ENCODE data around the gene KIAA1671. TPM values are rescaled to one million over a fixed set of nuclear protein-coding genes. Genes with fewer than 3 reads are reported as not detected.
"Not testable (repeated sequence)": the region's sequence is repeated elsewhere in the genome, so short reads cannot be mapped to it uniquely, and the experiment has no call there.

KIAA1671 gene
- total RNA-seq = 10 to 100 TPM; 30.6 to 52.7 (median 39.9) TPM

DNA sequence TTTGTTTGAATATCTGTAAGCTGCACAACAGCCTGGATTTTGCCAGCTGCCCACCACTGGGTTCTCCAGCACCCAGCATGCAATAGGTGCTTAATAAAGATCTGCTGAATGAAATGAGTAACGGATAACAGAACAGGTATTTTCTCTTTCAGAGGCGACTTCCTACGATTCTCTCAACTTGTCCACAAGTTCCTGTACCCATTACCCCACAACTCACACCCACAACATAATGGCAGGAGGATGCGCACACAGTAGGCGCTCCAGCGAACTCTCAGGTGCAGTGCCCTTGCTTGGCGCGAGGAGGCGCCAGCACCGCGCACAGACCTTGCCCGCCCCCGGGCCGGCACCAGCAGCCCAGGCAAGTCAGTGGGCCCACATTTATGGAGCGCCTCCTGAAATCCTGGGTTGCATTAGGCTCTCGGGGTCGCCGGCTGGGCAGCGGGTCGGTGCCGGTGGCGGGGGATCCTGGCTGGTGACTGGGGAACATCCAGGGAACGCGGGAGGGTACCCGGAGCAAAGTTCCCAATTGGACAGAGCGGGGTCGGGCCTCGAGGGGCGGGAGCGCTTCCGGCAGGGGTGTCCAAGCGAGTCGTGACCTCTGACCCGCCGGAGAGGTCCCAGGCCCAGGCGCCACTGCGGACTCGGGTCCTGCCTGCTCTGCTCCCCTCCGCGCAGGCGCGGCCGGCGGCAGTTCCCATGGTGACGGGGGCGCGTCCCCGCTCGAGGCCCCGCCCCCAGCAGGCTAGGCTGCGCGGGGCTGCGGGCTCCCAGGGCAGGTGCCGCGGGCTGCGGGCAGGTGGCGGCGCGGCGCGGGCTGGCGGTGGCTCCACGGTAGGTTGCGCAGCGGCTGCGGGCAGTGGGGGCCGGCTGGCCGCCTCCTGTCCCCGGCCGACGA, at the start of gene KIAA1671:
Gene KIAA1671 (plus strand): TSS at position 775 of the 895 bp plus-strand sequence. CDS start 75,284 bp downstream, outside the sequence.
- peak within 1 kb of the TSS; percentile 61 to 71 (median 64) for H3K4me3 ChIP-seq
- TF ChIP-seq CTCF (IDR thresholded peaks at IDR 0.05) (peak; percentile 94 to 99 (median 98)), EP300 (IDR thresholded peaks at IDR 0.05) (peak in 1 of 2 donors; percentile 21), POLR2A (IDR thresholded peaks at IDR 0.05) (peak; percentile 35 to 71)
- H3K27me3 ChIP-seq = no peaks in the 10 kb centered on the region
- peaks cover 0 to 35% (median 17%) of the 10 kb centered on the region in 4 donors for H3K4me1 ChIP-seq
- no peaks in the 10 kb centered on the region for H3K36me3 ChIP-seq
- 3 to 4% methylated on average over 43 to 61 of the region's 71 CpGs for WGBS, 2 donors
- no peaks in the 10 kb centered on the region for H3K9me3 ChIP-seq
- H3K27ac ChIP-seq = peak within 1 kb of the TSS; percentile 13 to 88 (median 85)
- peak; percentile 73 to 76 for DNase-seq (ENCODE audit: low spot score in 2 of 2)

DNA sequence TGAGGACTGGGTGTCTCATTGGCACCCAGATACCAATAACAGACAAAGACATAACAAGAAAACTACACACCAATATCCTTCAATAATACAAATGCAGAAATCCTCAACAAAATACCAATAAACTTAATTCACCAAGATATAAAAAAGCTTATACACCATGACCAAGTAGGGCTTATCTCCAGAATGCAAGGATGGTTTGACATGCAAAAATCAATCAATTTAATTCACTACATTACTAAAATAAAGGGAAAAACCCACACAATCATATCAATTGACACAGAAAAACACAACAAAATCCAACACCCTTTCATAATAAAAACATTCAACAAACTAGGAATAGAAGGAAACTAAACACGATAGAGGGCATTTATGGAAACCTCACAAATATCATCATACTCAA, 46.6 kb upstream of the KIAA1671 start:
- H3K9me3 ChIP-seq = peaks cover 0 to 45% (median 6%) of the 10 kb centered on the region in 4 donors
- no peak for DNase-seq (ENCODE audit: low spot score in 2 of 2)
- no peaks in the 10 kb centered on the region for H3K27me3 ChIP-seq
- TF ChIP-seq CTCF (IDR thresholded peaks at IDR 0.05) (no peak), EP300 (IDR thresholded peaks at IDR 0.05) (no peak), POLR2A (IDR thresholded peaks at IDR 0.05) (no peak)
- 95 to 97% methylated on average over 1 of the region's 1 CpG for WGBS, 2 donors
- no peaks in the 10 kb centered on the region for H3K4me1 ChIP-seq
- H3K36me3 ChIP-seq = peaks cover 0 to 36% (median 0%) of the 10 kb centered on the region in 3 donors
- H3K4me3 ChIP-seq = no peak overlapping the region
- no peak overlapping the region for H3K27ac ChIP-seq

DNA sequence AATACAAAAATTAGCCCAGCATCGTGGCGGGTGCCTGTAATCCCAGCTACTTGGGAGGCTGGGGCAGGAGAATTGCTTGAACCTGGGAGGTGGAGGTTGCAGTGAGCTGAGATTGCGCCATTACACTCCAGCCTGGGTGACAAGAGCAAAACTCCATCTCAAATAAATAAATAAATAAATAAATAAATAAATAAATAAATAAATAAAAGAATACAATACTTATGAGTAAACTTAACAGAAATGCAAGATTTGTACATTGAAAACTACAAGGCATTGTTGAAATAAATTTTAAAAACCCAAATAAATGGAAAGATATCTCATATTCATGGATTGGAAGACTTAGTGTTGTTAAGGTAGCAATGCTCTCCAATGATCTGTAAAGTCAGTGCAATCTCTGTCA, 45.4 kb upstream of the KIAA1671 start:
- Histone ChIP-seq H3K36me3 (peaks cover 0 to 36% (median 0%) of the 10 kb centered on the region in 3 donors), H3K9me3 (peaks cover 0 to 45% (median 6%) of the 10 kb centered on the region in 4 donors)
- not testable (repeated sequence) for H3K27me3 ChIP-seq; H3K27ac ChIP-seq; H3K4me3 ChIP-seq; DNase-seq (ENCODE audit: low spot score in 2 of 2); H3K4me1 ChIP-seq
- WGBS, 2 donors = 86 to 92% methylated on average over 3 of the region's 3 CpGs

- WGBS, 2 donors = 88% methylated on average over 4 of the region's 4 CpGs
- TF ChIP-seq CTCF (IDR thresholded peaks at IDR 0.05) = no peak
- no peak for TF ChIP-seq EP300 (IDR thresholded peaks at IDR 0.05)
- TF ChIP-seq POLR2A (IDR thresholded peaks at IDR 0.05) = no peak
- no peaks in the 10 kb centered on the region for H3K9me3 ChIP-seq
- H3K27me3 ChIP-seq = no peaks in the 10 kb centered on the region
- no peak overlapping the region for H3K4me3 ChIP-seq
- no peak for DNase-seq (ENCODE audit: low spot score in 2 of 2)
- no peak overlapping the region for H3K27ac ChIP-seq
- no peaks in the 10 kb centered on the region for H3K4me1 ChIP-seq
- peaks cover 0 to 6% (median 0%) of the 10 kb centered on the region in 3 donors for H3K36me3 ChIP-seq
Measured at GRCh38 chr22:24920029-24920428, 32.5 kb upstream of the KIAA1671 start.

GRCh38 chr22:24925586-24926427, 26.7 kb upstream of the KIAA1671 start:
- WGBS, 2 donors = 35 to 45% methylated on average over 17 of the region's 17 CpGs
- TF ChIP-seq EP300 (IDR thresholded peaks at IDR 0.05) (no peak), CTCF (IDR thresholded peaks at IDR 0.05) (no peak), POLR2A (IDR thresholded peaks at IDR 0.05) (no peak)
- H3K9me3 ChIP-seq = peaks cover 0 to 15% (median 0%) of the 10 kb centered on the region in 4 donors
- no peaks in the 10 kb centered on the region for H3K27me3 ChIP-seq
- peaks cover 0 to 6% (median 0%) of the 10 kb centered on the region in 3 donors for H3K36me3 ChIP-seq
- no peak for DNase-seq (ENCODE audit: low spot score in 2 of 2)
- no peak overlapping the region for H3K27ac ChIP-seq
- peaks cover 0 to 3% (median 0%) of the 10 kb centered on the region in 4 donors for H3K4me1 ChIP-seq
- no peak overlapping the region for H3K4me3 ChIP-seq
